Gastroesophageal sphincter (tissue), 3 donors: ENCODE measurements around the gene LRRC25.

Experiments
- EP300 ChIP-seq: sonication (generic); formaldehyde crosslinking; IDR thresholded peaks from one replicate; pipeline ENCODE4 v1.6.1; 2017; ENCODE audit warnings: antibody characterized with exemption, mild to moderate bottlenecking
- POLR2AphosphoS5 ChIP-seq: sonication (generic); formaldehyde crosslinking; IDR thresholded peaks from one replicate; pipeline ENCODE4 v1.6.1; 2017; ENCODE audit warnings: antibody characterized with exemption
- TF ChIP-seq, protein P1 (sequence below), 4 experiments: fragments of 200-600 bp in 2 of 4; fragments of 450-650 bp in 2 of 4; sonication (generic) in 1 of 4; IDR thresholded peaks; one replicate each; pipeline ENCODE4 v1.5.1; 2017 to 2019; ENCODE audit warnings: antibody characterized with exemption in 4 of 4, mild to moderate bottlenecking in 2 of 4, moderate library complexity in 2 of 4

- TF ChIP-seq EP300: no peak
- TF ChIP-seq, protein P1, sequence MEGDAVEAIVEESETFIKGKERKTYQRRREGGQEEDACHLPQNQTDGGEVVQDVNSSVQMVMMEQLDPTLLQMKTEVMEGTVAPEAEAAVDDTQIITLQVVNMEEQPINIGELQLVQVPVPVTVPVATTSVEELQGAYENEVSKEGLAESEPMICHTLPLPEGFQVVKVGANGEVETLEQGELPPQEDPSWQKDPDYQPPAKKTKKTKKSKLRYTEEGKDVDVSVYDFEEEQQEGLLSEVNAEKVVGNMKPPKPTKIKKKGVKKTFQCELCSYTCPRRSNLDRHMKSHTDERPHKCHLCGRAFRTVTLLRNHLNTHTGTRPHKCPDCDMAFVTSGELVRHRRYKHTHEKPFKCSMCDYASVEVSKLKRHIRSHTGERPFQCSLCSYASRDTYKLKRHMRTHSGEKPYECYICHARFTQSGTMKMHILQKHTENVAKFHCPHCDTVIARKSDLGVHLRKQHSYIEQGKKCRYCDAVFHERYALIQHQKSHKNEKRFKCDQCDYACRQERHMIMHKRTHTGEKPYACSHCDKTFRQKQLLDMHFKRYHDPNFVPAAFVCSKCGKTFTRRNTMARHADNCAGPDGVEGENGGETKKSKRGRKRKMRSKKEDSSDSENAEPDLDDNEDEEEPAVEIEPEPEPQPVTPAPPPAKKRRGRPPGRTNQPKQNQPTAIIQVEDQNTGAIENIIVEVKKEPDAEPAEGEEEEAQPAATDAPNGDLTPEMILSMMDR (IDR thresholded peaks at IDR 0.05): no peak
- TF ChIP-seq POLR2AphosphoS5: no peak
These were observed 12.6 kb downstream of the LRRC25 start for GRCh38 chr19:18384775-18385174.
